Tibial artery (tissue), 4 donors: Measurements from ENCODE around the gene SLCO3A1.

ENCODE experiments used
- DNase-seq, 2 donors: peaks; one replicate each; pipeline ENCODE4 v3.0.0-alpha.2; 2019
- H3K27ac ChIP-seq, 2 donors: fragments of 200-600 bp; sonication (generic) in 1 of 2; 1 replicate in 1 of 2; 2 replicates in 1 of 2; pipeline ENCODE4 v1.5.1; 2018 to 2019; ENCODE audit warnings: mild to moderate bottlenecking in 1 of 2
- H3K27me3 ChIP-seq, 2 donors: fragments of 200-600 bp; sonication (generic) in 1 of 2; one replicate each; pipeline versions ENCODE4 v1.5.1 to v1.6.0; 2016 to 2019
- H3K36me3 ChIP-seq, 3 donors: fragments of 200-600 bp; sonication (generic) in 2 of 3; one replicate each; pipeline ENCODE4 v1.5.1; 2016 to 2019; ENCODE audit warnings: mild to moderate bottlenecking in 2 of 3
- H3K4me1 ChIP-seq, 4 donors: fragments of 200-600 bp; sonication (generic) in 2 of 4; 1 replicate in 3 of 4; 2 replicates in 1 of 4; pipeline ENCODE4 v1.5.1; 2016 to 2019
- H3K4me3 ChIP-seq, 2 donors: fragments of 200-600 bp; sonication (generic) in 1 of 2; 1 replicate in 1 of 2; 2 replicates in 1 of 2; pipeline ENCODE4 v1.5.1; 2018 to 2019; ENCODE audit warnings: mild to moderate bottlenecking in 2 of 2
- H3K9me3 ChIP-seq, 3 donors: fragments of 200-600 bp; sonication (generic) in 1 of 3; one replicate each; pipeline ENCODE4 v1.5.1; 2016 to 2019
- intact Hi-C: fragments of 100-400 bp; cut with DNase I; formaldehyde crosslinking; loops from one replicate; pipeline ENCODE4 v1.15.0; 2023; ENCODE audit warnings: low total_unique reads
- TF ChIP-seq, protein P1 (sequence below), 2 experiments: fragments of 200-600 bp in 1 of 2; fragments of 450-650 bp in 1 of 2; IDR thresholded peaks; one replicate each; pipeline ENCODE4 v1.5.1; 2017 to 2019; ENCODE audit warnings: antibody characterized with exemption in 2 of 2, mild to moderate bottlenecking in 1 of 2, moderate library complexity in 1 of 2

The SLCO3A1 gene

DNA sequence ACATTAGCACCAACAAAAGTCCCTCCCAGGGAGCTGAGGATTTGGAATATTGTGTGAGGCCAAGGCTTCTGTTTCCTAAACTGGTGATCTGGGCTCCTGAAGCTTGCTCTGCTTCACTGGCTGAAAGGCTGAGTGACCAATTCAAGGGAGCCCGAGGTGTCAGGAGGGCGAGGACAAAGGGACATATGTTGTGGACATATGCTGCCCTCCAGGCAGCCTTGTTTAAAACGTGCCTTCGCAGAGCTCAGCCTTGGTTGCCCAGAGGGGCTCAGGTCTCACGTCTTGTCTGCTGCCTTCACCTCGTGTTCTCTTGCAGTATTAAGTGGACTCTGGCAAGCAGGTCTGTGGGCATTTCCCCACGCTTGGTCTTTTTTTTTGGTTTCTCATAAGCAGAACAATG, 7.0 kb downstream of the SLCO3A1 start:
- no peaks in the 10 kb centered on the region for H3K36me3 ChIP-seq
- peaks cover 0 to 30% (median 9%) of the 10 kb centered on the region in 4 donors for H3K4me1 ChIP-seq
- DNase-seq, result no peak
- H3K27ac ChIP-seq, result no peak overlapping the region
- H3K4me3 ChIP-seq, result no peak overlapping the region
- no peaks in the 10 kb centered on the region for H3K27me3 ChIP-seq
- intact Hi-C loops, result no loop called here
- H3K9me3 ChIP-seq, result no peaks in the 10 kb centered on the region
- TF ChIP-seq, protein P1, sequence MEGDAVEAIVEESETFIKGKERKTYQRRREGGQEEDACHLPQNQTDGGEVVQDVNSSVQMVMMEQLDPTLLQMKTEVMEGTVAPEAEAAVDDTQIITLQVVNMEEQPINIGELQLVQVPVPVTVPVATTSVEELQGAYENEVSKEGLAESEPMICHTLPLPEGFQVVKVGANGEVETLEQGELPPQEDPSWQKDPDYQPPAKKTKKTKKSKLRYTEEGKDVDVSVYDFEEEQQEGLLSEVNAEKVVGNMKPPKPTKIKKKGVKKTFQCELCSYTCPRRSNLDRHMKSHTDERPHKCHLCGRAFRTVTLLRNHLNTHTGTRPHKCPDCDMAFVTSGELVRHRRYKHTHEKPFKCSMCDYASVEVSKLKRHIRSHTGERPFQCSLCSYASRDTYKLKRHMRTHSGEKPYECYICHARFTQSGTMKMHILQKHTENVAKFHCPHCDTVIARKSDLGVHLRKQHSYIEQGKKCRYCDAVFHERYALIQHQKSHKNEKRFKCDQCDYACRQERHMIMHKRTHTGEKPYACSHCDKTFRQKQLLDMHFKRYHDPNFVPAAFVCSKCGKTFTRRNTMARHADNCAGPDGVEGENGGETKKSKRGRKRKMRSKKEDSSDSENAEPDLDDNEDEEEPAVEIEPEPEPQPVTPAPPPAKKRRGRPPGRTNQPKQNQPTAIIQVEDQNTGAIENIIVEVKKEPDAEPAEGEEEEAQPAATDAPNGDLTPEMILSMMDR (IDR thresholded peaks at IDR 0.05), result no peak

DNA sequence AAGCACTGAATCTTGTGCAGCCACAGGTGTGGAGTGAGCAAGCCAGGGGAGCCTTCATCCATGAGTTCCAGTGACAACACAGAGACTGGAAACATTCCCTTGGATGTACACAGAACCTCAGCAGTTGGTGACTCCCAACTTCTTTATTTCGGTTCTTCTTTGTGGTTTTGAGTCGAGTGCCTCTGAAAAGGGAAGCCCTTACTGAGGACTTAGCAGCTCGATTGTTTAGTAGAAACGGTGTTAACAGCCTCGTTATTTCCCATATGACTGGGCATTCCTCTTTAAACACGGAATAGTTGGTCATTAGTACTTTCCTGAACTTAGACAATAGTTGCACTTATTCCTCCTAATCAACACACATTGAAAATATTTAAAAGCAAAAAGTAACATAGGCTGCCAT, 7.7 kb downstream of the SLCO3A1 start:
- TF ChIP-seq, protein P1 (IDR thresholded peaks at IDR 0.05), result no peak
- H3K27ac ChIP-seq, result no peak overlapping the region
- intact Hi-C loops, result no loop called here
- no peaks in the 10 kb centered on the region for H3K9me3 ChIP-seq
- DNase-seq, result no peak
- no peaks in the 10 kb centered on the region for H3K36me3 ChIP-seq
- H3K4me1 ChIP-seq, result peaks cover 0 to 31% (median 9%) of the 10 kb centered on the region in 4 donors
- no peak overlapping the region for H3K4me3 ChIP-seq
- H3K27me3 ChIP-seq, result no peaks in the 10 kb centered on the region

DNA sequence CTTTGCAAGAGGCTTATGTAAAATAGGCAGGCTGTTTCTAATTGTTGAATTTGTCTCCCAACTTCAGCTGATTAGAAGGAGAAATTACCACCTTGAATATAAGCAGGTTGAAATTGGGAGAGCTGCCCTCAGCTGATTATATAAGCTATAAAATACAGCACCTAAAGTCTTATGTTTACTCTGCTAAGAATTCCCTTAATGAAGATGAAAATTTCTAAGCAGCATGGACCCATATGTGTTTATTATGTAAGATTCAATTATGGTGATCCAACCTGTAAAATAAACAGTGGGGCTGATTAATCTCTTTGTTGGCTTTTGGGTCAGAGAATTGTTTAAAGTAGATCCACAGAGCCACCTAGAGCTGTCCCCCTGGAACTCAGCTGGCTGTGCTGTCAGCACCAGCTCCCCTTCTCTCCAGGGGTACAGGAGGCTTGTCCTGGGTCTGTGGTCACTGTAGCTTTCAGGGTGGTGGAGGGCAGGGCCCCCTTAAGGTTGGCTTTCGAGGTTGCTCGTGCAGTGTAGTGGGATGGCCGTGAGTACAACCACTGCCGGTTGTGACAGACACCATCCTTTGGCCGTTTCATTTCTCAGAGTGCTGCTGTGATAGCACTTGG, 9.5 kb downstream of the SLCO3A1 start:
- Histone ChIP-seq H3K27ac (no peak overlapping the region), H3K4me3 (no peak overlapping the region), H3K9me3 (no peaks in the 10 kb centered on the region), H3K36me3 (no peaks in the 10 kb centered on the region), H3K4me1 (peaks cover 0 to 43% (median 16%) of the 10 kb centered on the region in 4 donors), H3K27me3 (no peaks in the 10 kb centered on the region)
- DNase-seq, result no peak
- TF ChIP-seq, protein P1 (IDR thresholded peaks at IDR 0.05), result no peak
- intact Hi-C loops, result no loop called here

DNA sequence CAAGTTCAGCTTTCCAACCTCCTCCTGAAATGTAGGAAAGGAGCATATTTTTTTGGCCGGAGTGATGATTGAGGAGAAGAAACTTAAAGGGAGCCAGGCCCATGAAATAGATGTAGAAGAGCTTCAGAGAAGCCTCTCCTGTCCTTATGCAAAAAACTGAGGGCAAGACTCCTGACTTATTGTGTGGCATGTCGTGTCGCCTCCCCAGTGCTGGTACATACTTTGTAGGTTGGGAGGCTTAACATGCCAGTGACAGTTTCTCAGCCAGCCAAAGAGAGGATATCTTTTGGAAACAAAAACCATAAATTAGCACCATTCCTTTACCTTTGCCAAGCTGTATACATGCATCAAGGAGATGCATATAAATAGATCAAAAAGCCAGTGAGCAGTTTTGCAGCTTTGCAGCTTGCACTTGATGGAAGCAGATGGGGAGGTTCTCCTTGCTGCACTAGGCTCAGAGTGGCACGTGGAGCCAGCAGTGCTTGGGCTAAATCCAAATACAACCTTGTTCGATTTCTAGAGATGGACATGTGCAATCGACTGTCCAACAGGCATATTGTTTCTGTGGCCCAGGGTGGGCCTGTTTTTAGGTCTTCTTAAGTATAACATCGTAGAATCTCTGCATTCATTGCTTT, 10.2 kb downstream of the SLCO3A1 start:
- Histone ChIP-seq H3K36me3 (no peaks in the 10 kb centered on the region), H3K27ac (no peak overlapping the region), H3K4me3 (no peak overlapping the region), H3K27me3 (no peaks in the 10 kb centered on the region), H3K9me3 (no peaks in the 10 kb centered on the region), H3K4me1 (peaks cover 0 to 45% (median 16%) of the 10 kb centered on the region in 4 donors)
- no peak for DNase-seq
- TF ChIP-seq, protein P1 (IDR thresholded peaks at IDR 0.05), result no peak
- intact Hi-C loops, result no loop called here

DNA sequence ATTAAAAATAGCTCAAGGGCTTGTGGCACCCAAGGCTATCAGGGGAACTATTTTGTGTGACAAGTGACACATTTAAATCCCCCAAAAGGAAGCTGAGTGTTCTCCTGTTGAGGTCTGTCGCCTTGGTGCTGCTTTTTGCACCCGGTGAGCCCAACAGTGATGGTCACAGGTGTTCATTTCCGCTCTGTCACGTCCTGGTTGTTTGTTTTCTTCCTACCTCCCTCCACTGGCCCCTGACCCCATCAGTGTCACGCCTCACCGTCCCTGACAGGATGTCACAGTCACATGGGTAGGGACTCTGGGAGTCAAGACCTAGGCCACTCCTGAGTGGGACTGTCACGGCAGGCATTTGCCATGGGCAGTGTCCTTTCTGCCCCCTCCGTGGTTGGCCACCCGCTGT, 11.2 kb downstream of the SLCO3A1 start:
- H3K36me3 ChIP-seq, result no peaks in the 10 kb centered on the region
- no peak overlapping the region for H3K27ac ChIP-seq
- H3K9me3 ChIP-seq, result no peaks in the 10 kb centered on the region
- TF ChIP-seq, protein P1 (IDR thresholded peaks at IDR 0.05), result no peak
- DNase-seq, result no peak
- H3K4me3 ChIP-seq, result no peak overlapping the region
- peaks cover 0 to 45% (median 16%) of the 10 kb centered on the region in 4 donors for H3K4me1 ChIP-seq
- no peaks in the 10 kb centered on the region for H3K27me3 ChIP-seq
- intact Hi-C loops, result no loop called here
